Sigmoid colon (tissue), 7 donors: ENCODE results near the gene FCHSD2. TPM values are rescaled to one million over a fixed set of nuclear protein-coding genes. Genes with fewer than 3 reads are reported as not detected.

ENCODE experiments used
- DNase-seq: peaks from one replicate; pipeline ENCODE4 v3.0.0-alpha.2; 2019
- H3K27ac ChIP-seq, 4 donors: fragments of 200-600 bp; sonication (generic); one replicate each; pipeline ENCODE4 v1.5.1; 2016 to 2019; ENCODE audit warnings: mild to moderate bottlenecking in 1 of 4
- H3K27me3 ChIP-seq, 3 donors: fragments of 200-600 bp; sonication (generic); one replicate each; pipeline ENCODE4 v1.5.1; 2019; ENCODE audit warnings: mild to moderate bottlenecking in 1 of 3
- H3K36me3 ChIP-seq, 4 donors: fragments of 200-600 bp; sonication (generic); one replicate each; pipeline ENCODE4 v1.5.1; 2016 to 2019
- H3K4me1 ChIP-seq, 4 donors: fragments of 200-600 bp; sonication (generic); one replicate each; pipeline ENCODE4 v1.5.1; 2017 to 2019
- H3K4me3 ChIP-seq, 4 donors: fragments of 200-600 bp; sonication (generic); one replicate each; pipeline ENCODE4 v1.5.1; 2017 to 2019; ENCODE audit warnings: mild to moderate bottlenecking in 2 of 4, moderate library complexity in 1 of 4
- H3K9me3 ChIP-seq, 4 donors: fragments of 200-600 bp in 3 of 4; sonication (generic) in 3 of 4; one replicate each; pipeline versions ENCODE4 v1.5.1 to v1.6.1; 2013 to 2019
- CTCF ChIP-seq, 4 experiments: fragments of 450-650 bp in 3 of 4; fragments of 200-600 bp in 1 of 4; IDR thresholded peaks; one replicate each; pipeline ENCODE4 v1.5.1; 2016 to 2019; ENCODE audit warnings: antibody characterized with exemption in 4 of 4, mild to moderate bottlenecking in 3 of 4, moderate library complexity in 2 of 4
- EP300 ChIP-seq, 4 donors: sonication (generic); formaldehyde crosslinking; IDR thresholded peaks; one replicate each; pipeline ENCODE4 v1.6.1; 2017; ENCODE audit warnings: antibody characterized with exemption in 4 of 4
- POLR2A ChIP-seq, 2 donors: fragments of 450-650 bp; IDR thresholded peaks; one replicate each; pipeline ENCODE4 v1.6.1; 2016; ENCODE audit warnings: antibody characterized with exemption in 2 of 2, mild to moderate bottlenecking in 2 of 2, moderate library complexity in 2 of 2
- POLR2AphosphoS5 ChIP-seq, 4 donors: sonication (generic); formaldehyde crosslinking; IDR thresholded peaks; one replicate each; pipeline ENCODE4 v1.6.1; 2017; ENCODE audit warnings: antibody characterized with exemption in 4 of 4
- WGBS, 2 donors: extraction: QIAGEN DNeasy Blood & Tissue Kit; methylation state at CpG; one replicate each; pipeline ENCODE4 v1.1.7; 2013; 5-methylcytosine and 5-hydroxymethylcytosine counted together
- intact Hi-C: fragments of 100-400 bp; cut with DNase I; formaldehyde crosslinking; loops from one replicate; pipeline ENCODE4 v1.15.1; 2023
- polyA plus RNA-seq, 3 donors: library from polyadenylated mRNA; stranded (reverse); fragments of 200-250 nt; gene quantifications; one replicate each; pipeline ENCODE4 v1.2.3, GENCODE V29; 2013
- total RNA-seq, 4 donors: library from RNA; depleted of rRNA; stranded (reverse); fragments of >200 nt; gene quantifications; one replicate each; pipeline ENCODE4 v1.1.0, GENCODE V29; 2016
- donor health status: healthy with polysubstance abuse.
- donor health status: Bipolar disorder and iron deficiency.
- donor health status: healthy.

FCHSD2 gene
- total and polyA plus RNA-seq, 7 donors: 6.9 to 36.3 (median 18.6) TPM

- Histone ChIP-seq H3K4me1 (peaks cover 0 to 4% (median 2%) of the 10 kb centered on the region in 4 donors), H3K9me3 (peaks cover 0 to 3% (median 0%) of the 10 kb centered on the region in 4 donors), H3K27me3 (no peaks in the 10 kb centered on the region), H3K27ac (no peak overlapping the region), H3K36me3 (no peaks in the 10 kb centered on the region), H3K4me3 (no peak overlapping the region)
- TF ChIP-seq POLR2A (IDR thresholded peaks at IDR 0.05): no peak
- TF ChIP-seq EP300 (IDR thresholded peaks at IDR 0.05): no peak
- no peak for TF ChIP-seq POLR2AphosphoS5 (IDR thresholded peaks at IDR 0.05)
- no peak for TF ChIP-seq CTCF (IDR thresholded peaks at IDR 0.05)
- no peak for DNase-seq
- intact Hi-C loops: no loop called here
Measured at GRCh38 chr11:73121692-73122091, 20.4 kb downstream of the FCHSD2 start.

GRCh38 chr11:73117071-73117470 is 25.0 kb downstream of the FCHSD2 start:
- no peak overlapping the region for H3K4me3 ChIP-seq
- intact Hi-C loops: no loop called here
- TF ChIP-seq CTCF (IDR thresholded peaks at IDR 0.05) (no peak), POLR2AphosphoS5 (IDR thresholded peaks at IDR 0.05) (no peak), POLR2A (IDR thresholded peaks at IDR 0.05) (no peak), EP300 (IDR thresholded peaks at IDR 0.05) (no peak)
- no peaks in the 10 kb centered on the region for H3K27me3 ChIP-seq
- WGBS, 2 donors: 81 to 91% methylated on average over 2 of the region's 2 CpGs
- no peaks in the 10 kb centered on the region for H3K4me1 ChIP-seq
- no peaks in the 10 kb centered on the region for H3K9me3 ChIP-seq
- DNase-seq: no peak
- H3K27ac ChIP-seq: no peak overlapping the region
- peaks cover 0 to 5% (median 0%) of the 10 kb centered on the region in 4 donors for H3K36me3 ChIP-seq

- no peak overlapping the region for H3K27ac ChIP-seq
- H3K27me3 ChIP-seq: no peaks in the 10 kb centered on the region
- no peak overlapping the region for H3K4me3 ChIP-seq
- TF ChIP-seq POLR2A (IDR thresholded peaks at IDR 0.05) (no peak), POLR2AphosphoS5 (IDR thresholded peaks at IDR 0.05) (no peak), CTCF (IDR thresholded peaks at IDR 0.05) (no peak), EP300 (IDR thresholded peaks at IDR 0.05) (no peak)
- peaks cover 0 to 5% (median 0%) of the 10 kb centered on the region in 4 donors for H3K36me3 ChIP-seq
- H3K9me3 ChIP-seq: no peaks in the 10 kb centered on the region
- WGBS, 2 donors: 91 to 96% methylated on average over 8 of the region's 8 CpGs
- intact Hi-C loops: no loop called here
- no peaks in the 10 kb centered on the region for H3K4me1 ChIP-seq
- no peak for DNase-seq
Measured at GRCh38 chr11:73116636-73117035, 25.5 kb downstream of the FCHSD2 start.

GRCh38 chr11:73114835-73115220 is 27.3 kb downstream of the FCHSD2 start:
- Histone ChIP-seq H3K27me3 (no peaks in the 10 kb centered on the region), H3K27ac (no peak overlapping the region), H3K4me3 (no peak overlapping the region), H3K9me3 (peaks cover 0 to 3% (median 0%) of the 10 kb centered on the region in 4 donors), H3K4me1 (no peaks in the 10 kb centered on the region), H3K36me3 (peaks cover 0 to 5% (median 0%) of the 10 kb centered on the region in 4 donors)
- 96 to 97% methylated on average over 6 of the region's 6 CpGs for WGBS, 2 donors
- DNase-seq: no peak
- no peak for TF ChIP-seq EP300 (IDR thresholded peaks at IDR 0.05)
- no peak for TF ChIP-seq POLR2AphosphoS5 (IDR thresholded peaks at IDR 0.05)
- TF ChIP-seq POLR2A (IDR thresholded peaks at IDR 0.05): no peak
- no peak for TF ChIP-seq CTCF (IDR thresholded peaks at IDR 0.05)
- intact Hi-C loops: no loop called here
